Cerebellar nuclear complex (tissue), 1 donor: ENCODE data around the gene TRMT1.
"Not testable (repeated sequence)": the region's sequence is repeated elsewhere in the genome, so short reads cannot be mapped to it uniquely, and the experiment has no call there.

ENCODE experiments used
- DNase-seq, 2 experiments: peaks; one replicate each; lab custom pipeline; 2025; lab: John Stamatoyannopoulos, UW

TRMT1 gene

GRCh38 chr19:13116282-13117175, at the start of gene TRMT1:
TRMT1 (minus strand) TSS chr19:13116740; CDS start chr19:13116399, 341 bp downstream.
- peak in 1 of 2 experiments; percentile 32 for DNase-seq

- DNase-seq: not testable (repeated sequence)
These were observed 49.6 kb upstream of the TRMT1 start for GRCh38 chr19:13166151-13166550.

- DNase-seq: no peak
These were observed 48.8 kb upstream of the TRMT1 start for GRCh38 chr19:13165162-13165997.

- no peak for DNase-seq
These were observed 48.0 kb upstream of the TRMT1 start for GRCh38 chr19:13164343-13165161.

- DNase-seq: no peak
These were observed 47.2 kb upstream of the TRMT1 start for GRCh38 chr19:13163609-13164342.

GRCh38 chr19:13162724-13163608, 46.4 kb upstream of the TRMT1 start:
- DNase-seq: peak in 1 of 2 experiments; percentile 43

- no peak for DNase-seq
These were observed 44.0 kb upstream of the TRMT1 start for GRCh38 chr19:13160557-13160956.

- DNase-seq: no peak
These were observed 43.2 kb upstream of the TRMT1 start for GRCh38 chr19:13159713-13160112.

GRCh38 chr19:13155472-13156359, 39.2 kb upstream of the TRMT1 start:
- DNase-seq: no peak

GRCh38 chr19:13154911-13155471, 38.5 kb upstream of the TRMT1 start:
- DNase-seq: no peak

GRCh38 chr19:13154241-13154778, 37.8 kb upstream of the TRMT1 start:
- peak in 1 of 2 experiments; percentile 9 for DNase-seq

GRCh38 chr19:13153569-13154240, 37.2 kb upstream of the TRMT1 start:
- no peak for DNase-seq

- DNase-seq: peak; percentile 67 to 87
These were observed 36.5 kb upstream of the TRMT1 start for GRCh38 chr19:13152974-13153568.

GRCh38 chr19:13152356-13152973, 35.9 kb upstream of the TRMT1 start:
- DNase-seq: no peak

GRCh38 chr19:13151605-13152355, 35.2 kb upstream of the TRMT1 start:
- DNase-seq: peak; percentile 69 to 81

- DNase-seq: no peak
These were observed 34.5 kb upstream of the TRMT1 start for GRCh38 chr19:13150931-13151604.
